22Rv1 (cell line): ENCODE measurements around the gene HS6ST2.

Experiments
- ZFX ChIP-seq: fragments of 450-650 bp; IDR thresholded peaks from 2 replicates; pipeline ENCODE4 v1.6.1; 2017; ENCODE audit warnings: antibody characterized with exemption, borderline replicate concordance
- TF ChIP-seq, protein P1 (sequence below): fragments of 450-650 bp; IDR thresholded peaks from 2 replicates; pipeline ENCODE4 v1.5.1; 2017; ENCODE audit warnings: mild to moderate bottlenecking

DNA sequence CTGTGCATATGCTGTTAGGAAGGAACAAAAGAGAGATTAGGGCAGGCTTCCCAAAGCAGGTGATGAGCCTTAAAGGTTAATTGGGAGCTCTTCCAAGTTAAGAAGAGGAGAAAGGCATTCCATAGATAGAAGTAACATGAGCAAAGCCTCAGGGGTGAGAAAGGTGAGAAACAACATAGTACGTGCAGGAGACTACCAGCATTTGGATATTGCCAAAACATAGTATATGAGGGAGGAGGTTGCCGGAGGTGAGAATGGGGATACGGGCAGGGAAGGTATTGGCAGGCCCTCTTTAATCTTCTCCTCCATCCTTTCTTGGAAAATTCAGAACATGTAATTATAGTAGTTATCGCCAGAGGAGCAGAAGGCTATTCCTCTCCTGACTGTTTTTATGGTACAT is 373.5 kb downstream of the HS6ST2 start:
- TF ChIP-seq, protein P1, sequence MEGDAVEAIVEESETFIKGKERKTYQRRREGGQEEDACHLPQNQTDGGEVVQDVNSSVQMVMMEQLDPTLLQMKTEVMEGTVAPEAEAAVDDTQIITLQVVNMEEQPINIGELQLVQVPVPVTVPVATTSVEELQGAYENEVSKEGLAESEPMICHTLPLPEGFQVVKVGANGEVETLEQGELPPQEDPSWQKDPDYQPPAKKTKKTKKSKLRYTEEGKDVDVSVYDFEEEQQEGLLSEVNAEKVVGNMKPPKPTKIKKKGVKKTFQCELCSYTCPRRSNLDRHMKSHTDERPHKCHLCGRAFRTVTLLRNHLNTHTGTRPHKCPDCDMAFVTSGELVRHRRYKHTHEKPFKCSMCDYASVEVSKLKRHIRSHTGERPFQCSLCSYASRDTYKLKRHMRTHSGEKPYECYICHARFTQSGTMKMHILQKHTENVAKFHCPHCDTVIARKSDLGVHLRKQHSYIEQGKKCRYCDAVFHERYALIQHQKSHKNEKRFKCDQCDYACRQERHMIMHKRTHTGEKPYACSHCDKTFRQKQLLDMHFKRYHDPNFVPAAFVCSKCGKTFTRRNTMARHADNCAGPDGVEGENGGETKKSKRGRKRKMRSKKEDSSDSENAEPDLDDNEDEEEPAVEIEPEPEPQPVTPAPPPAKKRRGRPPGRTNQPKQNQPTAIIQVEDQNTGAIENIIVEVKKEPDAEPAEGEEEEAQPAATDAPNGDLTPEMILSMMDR = no peak
- TF ChIP-seq ZFX = no peak
